Adrenal gland (tissue), 5 donors: ENCODE results near the gene INPP4B.

Source experiments
- CTCF ChIP-seq, 6 experiments: fragments of 450-650 bp in 4 of 6; fragments of 200-600 bp in 2 of 6; sonication (generic) in 1 of 6; IDR thresholded peaks; 1 replicate in 5 of 6; 2 replicates in 1 of 6; pipeline versions ENCODE4 v1.5.1 to v1.8.0; 2016 to 2021; ENCODE audit warnings: antibody characterized with exemption in 6 of 6, mild to moderate bottlenecking in 2 of 6, moderate library complexity in 1 of 6
- POLR2A ChIP-seq, 2 donors: fragments of 450-650 bp; IDR thresholded peaks; one replicate each; pipeline ENCODE4 v1.6.1; 2017; ENCODE audit warnings: antibody characterized with exemption in 2 of 2, mild to moderate bottlenecking in 2 of 2, moderate library complexity in 1 of 2
- donor health status: DM: no; HTN: no; CAD: no.

GRCh38 chr4:142420311-142421095, 425.6 kb downstream of the INPP4B start:
- TF ChIP-seq CTCF (IDR thresholded peaks at IDR 0.05) (no peak), POLR2A (IDR thresholded peaks at IDR 0.05) (no peak)
